Stimulated activated CD4-positive, alpha-beta T cell treated with anti-CD3 and anti-CD28 coated beads, TNF-alpha, amount 100 ng/mL, for 1 hour (primary cell): ENCODE measurements around the gene PTPRG.

Experiments used
- DNase-seq, 3 donors: peaks; one replicate each; pipeline ENCODE4 v3.0.0-alpha.2; 2020; ENCODE audit warnings: low read depth in 3 of 3, low spot score in 1 of 3

Gene PTPRG

DNA sequence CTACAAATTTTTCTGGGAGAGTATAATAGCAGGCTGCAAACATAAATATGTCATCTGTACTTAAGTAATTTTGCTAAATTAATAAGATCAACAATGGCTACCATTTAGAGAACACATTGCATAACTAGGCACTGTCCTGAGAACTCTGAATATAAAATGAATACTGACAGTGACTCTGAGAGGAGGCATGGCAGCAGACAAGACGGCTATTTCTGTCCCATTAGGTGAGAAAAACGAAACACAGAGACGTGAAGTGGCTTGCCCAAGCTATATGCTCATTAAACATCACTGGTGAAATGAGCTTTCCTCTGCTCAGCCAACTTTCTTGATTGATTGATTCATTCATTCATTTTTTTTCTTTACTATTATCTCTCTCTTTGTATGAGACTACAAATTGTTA, 384.3 kb downstream of the PTPRG start:
- no peak for DNase-seq

DNA sequence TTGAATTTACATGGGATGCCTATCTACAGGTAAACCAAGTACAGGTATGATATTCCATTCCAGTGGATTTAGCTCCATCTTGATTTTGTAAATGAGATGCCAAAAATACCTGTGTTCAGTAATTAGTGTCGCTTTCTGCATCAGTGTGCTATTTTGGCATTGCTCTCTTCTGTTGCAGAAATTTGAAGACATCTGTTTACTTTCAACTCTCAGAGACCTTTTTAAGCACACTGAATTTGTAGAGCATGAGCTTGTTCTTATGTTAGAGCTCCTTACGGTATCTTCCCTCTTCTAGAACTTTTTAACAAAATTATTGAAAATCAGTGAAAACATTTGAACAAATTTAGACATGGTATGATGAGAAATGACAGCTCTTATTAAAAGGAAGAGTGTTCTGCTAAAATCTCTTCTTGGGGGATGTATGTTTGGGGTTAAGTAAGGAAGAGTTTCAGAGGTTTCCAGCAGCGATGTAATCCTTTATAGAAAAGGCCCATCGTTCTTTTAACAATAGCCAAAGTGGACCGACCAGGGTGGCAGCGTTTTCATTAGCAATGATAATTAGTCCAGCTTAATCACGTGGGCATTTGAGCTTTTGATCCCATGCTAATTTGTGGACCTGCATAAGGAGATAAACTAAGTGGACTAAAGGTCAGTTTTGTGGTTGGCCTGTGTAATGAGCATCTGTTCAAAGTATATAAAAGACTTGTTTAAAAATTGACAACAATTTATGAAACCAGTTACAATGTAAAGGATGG, 385.4 kb downstream of the PTPRG start:
- DNase-seq, result no peak

DNA sequence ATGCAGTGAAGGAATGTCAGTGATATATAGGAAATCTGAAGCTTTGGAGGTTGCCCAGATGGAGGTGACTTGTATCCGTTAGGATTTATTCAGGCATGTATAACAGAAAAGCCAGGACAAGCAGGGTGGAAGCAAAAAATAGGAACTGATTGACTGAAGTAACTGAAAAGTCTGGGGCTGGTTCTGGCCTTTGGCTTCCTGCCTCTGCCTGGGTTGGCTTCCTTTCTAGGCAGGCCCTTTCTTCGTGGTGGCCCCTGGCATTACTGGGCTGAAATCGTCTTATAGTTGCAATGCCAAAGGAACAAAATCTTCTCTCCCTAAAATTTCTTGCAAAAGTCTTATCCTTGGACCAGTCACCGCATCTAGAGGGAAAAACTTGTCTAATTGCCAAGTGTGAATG, 386.1 kb downstream of the PTPRG start:
- no peak for DNase-seq

DNA sequence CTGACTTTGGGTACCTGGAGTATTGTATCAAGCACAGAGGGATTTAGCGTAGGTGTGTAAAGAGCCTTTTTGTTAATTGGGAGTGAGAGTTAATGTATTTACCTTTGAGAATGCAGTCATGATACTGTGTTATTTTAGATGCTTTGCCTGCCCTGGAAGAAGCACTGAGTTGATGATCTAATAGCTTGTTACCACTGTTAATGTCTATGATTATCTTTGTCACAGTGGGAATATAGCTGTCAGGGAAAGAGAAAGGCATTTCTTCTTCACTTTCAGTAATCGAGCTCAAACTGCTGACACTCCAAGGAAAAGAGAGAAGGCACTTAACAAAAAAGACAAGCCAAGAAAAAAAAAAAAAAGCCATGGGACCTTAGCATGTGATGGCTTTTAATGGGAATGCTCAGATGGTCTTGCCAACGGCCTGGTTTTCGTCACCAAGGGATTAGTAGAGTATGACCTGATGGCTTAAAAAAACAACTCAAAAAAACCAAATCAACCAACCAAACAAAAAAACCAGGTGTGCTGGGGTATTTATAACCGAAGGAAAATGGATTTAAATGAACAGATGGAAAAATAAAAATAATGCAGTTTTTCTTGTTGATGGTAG, 387.4 kb downstream of the PTPRG start:
- DNase-seq, result no peak

DNA sequence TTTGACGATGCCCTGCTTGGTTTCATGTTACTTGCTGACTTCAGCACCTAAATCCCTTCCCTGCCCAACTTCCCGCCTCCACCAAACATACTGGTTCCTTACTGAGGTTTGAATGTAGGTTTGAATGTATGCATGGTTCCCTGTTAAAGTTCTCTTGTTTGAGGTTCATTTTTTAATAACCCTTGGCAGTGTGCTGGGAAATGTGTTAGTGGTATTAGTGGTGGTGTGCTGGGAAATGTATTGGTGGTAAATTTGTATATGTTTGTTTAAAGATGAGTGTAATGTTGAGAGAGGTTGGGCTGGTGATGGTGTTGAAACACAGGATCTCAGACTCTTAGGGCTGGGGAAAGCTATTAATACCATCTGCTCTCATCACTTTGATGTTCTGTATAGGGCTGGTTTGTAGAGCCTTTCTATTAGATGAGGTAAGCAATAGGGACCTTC, 392.7 kb downstream of the PTPRG start:
- DNase-seq, result no peak

DNA sequence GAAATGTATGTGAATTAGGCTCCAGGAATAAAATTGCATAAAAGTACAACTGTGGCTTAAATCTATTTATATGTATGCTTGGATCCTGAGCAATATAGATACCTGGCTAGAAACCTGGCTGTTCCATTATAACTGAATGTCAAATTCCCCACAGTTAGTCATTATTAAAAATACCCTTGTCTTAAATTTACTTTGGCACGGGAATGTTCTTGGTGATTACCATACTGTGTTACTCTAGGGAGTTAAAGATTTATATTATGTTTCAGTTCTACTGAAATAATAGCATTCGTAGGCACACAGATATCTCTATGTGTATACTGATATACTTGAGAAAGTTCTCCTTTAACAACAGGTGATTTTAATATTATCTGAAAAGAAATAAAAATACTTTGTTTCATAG, 394.1 kb downstream of the PTPRG start:
- DNase-seq, result no peak

DNA sequence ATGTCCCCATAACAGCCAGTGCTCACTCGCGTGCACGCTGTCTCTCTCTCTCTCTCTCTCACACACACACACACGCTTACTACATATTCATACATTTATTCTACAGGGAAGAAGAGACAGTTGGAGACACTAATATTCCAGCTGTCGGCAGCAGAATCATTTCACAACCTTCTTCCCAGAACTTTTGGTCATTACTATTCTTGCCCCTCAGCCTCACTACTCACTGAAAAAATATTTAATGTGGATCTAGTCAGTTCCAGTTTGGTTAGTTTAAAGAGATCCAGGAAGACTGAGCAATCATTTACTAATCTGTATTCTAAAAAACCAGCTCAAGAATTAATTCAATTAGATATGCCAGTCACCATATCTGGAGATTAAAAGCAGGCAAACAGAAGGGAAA, 394.9 kb downstream of the PTPRG start:
- DNase-seq, result no peak

DNA sequence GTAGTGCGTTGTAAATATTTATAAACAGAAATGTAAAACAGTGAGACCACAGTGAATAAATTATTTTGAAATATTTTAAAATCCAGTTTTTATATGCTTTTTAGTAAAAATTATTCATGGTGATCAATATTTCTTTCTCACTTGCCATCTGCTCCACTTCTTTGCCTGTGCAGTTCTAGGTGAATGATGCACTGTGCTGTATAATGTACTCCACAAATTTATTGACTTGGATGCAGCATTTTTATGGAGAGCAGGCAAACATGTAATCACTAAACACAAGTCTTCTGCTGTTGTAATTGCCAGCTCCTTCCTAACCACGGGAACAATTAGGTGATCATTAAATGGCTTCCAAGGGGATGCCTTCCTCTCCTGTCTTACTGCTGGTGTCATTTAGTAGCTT, 395.9 kb downstream of the PTPRG start:
- no peak for DNase-seq

DNA sequence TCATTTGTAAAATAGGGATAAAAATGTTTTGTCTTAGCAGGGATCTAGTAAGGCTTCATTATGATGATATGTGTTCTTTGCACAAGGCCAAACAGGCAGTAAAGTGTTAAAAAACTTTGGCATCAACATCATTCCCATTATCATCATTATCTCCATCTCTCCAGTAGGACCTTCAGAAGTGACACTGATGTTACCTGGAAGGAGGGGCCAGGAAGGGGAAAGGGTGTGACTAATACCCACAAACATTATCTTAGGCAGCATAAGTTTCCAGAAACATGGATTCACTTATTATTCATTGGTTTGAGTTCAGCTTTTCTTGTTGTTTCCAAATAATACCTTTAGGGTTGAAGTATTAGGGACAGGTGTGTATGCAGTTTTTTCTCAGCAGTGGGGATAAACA, 399.6 kb downstream of the PTPRG start:
- DNase-seq, result no peak

DNA sequence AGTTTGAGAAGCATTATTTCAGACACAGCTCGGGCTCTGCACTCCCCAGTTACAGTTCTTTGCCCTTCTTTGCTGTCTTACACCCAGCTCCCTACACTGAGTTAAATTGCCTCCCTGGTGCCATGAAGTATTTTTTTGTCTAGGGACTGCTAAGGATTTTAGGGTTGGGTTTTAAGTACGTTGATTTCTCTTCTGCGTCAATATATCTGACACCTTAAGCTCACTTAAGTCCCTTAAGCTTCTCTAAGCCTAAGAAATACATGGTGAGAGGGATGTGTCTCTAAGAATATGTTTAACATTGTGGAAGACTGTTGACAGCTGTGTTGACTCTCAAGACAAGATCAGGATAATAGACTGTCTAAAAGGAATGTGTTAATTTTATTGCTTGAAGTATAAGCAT, 400.5 kb downstream of the PTPRG start:
- no peak for DNase-seq

DNA sequence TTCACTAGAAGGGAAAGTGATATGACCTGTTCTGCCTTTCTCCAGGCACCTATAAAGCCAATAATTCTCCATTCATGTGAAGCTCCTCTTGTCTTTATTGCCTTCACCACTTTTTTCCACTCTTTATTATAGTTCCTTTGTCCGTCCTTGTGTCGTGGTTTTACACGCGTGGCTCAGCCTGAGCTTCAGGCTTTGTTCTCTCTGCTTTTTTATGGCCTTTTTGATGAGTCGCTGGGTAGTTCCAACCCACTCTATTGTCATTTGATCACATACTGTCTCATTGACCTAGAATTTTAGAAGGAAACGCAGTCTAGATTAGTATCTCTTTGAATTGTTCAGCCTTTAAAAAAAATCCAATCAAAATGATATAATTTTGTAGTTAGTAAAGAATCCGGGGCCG, 403.2 kb downstream of the PTPRG start:
- no peak for DNase-seq

DNA sequence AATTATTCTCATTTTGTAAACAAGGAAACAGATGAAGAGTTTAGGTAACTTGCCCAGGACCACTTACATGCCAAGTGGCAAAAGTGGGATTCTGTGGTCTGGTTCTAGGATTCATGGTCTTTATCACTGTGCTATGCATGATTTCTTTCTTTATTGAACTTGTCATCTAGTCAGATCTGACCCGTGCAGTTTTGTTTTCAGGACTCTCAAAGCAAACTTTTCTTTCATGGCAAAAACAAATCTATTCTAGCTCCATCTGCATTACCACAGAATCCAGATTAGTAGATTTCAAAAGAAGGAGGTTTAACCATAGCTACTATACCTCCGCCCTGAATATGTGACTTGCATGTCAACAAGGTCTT, 404.4 kb downstream of the PTPRG start:
- DNase-seq, result no peak

DNA sequence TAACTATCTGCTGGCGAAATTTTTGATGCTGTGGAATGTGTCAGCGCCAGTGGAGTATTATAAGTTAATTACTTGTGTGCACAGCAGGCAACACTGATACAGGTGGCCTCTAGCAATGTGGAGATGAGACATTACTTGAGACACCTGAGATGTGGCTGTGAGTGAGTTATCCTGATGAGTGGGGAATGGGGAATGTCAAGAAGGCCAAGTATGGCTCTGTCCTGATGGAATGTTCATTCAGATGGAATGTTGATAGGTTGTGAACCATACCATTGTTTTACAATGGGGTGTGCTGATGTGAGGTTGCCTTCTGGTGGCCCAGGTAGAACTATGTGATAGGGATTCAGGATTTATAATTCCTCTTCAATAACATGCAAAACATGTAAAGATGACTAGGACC, 404.8 kb downstream of the PTPRG start:
- no peak for DNase-seq

DNA sequence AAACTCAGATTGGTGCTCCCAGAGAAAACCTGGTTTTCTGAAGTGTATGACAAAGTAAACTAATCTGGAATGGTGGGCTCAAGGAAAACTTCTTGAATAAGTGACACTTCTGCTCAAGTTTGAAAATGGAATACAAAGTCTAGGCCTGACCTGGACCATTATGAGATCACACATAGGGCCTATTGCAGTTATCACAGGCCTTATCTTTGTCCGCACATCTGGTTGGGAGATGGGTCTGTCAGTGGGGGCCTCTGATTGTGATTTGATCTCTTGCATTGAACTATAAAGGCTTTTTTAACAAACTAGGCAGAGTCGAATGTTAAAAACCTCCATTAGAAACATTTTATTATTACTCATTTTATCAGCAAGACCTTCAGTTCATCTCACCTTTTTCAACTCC, 405.6 kb downstream of the PTPRG start:
- DNase-seq, result no peak

DNA sequence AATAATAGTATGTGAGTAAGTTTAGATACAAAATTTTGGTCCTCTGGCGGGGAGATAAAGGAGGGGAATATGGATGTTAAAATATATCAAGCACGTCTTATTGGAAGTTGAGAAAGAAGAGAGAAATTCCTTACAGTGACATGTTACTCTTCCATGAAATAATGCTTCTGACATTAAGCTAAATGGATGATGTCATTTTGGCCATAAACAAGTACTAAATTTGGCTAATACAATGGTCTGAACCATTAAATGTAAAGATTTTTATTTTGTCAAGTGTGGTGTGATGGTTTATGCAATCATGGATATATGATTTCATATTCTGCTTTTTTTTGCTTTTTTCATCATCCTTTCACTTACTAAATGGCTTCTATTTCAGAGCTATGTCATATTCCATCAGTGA, 406.6 kb downstream of the PTPRG start:
- no peak for DNase-seq

DNA sequence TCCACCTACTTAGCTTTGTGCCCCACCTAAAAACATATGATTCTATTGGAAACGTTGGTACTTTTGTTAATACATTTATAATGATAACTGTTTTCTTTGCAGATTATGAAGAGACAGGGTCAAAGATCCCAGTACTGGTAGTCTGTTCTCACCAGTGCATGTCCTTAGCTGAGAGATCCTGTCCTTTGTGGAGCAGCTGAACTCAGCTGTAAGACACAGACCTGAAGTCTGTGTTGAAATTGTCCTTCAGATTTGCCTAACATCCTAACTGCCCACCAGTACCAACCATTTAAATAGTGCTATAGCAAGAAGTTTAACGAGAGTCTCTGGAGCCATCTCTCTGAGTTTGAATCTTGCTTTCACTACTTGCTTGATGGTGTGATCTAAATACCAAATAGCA, 413.3 kb downstream of the PTPRG start:
- no peak for DNase-seq

DNA sequence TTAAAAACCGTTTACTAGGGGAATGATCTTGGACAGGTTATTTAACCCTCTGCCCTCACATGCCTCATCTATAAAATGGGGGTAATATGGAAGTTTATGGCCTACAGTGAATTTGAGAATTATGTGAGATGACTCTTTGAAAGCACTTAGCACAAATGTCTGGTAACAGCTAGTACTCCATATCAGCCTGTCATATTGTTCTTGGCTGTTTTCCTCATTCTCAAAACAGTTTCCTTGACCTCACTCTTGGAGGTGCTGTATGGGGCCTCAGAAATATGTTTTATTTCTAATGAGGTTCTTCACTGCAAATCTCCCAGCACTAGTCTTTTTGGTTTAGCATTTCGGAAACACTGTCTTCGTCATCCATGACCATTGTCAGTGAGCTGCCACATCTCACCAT, 413.8 kb downstream of the PTPRG start:
- no peak for DNase-seq

DNA sequence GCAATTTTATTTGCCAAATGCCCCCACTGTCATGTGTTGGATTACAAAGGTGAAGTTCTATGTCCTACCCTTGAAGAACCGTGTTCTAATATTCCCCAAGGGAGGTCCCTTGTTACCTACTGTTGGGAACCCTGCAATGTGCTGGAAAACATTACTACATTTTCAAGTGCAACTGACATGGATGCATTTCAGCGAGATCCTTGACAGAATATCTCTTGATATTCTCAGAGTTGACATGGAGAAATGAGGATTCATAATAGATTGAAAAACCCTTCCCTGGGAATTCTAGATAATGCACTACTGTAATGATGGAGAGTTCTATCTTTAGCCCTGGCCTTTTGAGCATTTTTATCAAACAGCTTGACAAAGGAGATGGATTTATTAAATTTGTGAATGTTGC, 414.6 kb downstream of the PTPRG start:
- no peak for DNase-seq

DNA sequence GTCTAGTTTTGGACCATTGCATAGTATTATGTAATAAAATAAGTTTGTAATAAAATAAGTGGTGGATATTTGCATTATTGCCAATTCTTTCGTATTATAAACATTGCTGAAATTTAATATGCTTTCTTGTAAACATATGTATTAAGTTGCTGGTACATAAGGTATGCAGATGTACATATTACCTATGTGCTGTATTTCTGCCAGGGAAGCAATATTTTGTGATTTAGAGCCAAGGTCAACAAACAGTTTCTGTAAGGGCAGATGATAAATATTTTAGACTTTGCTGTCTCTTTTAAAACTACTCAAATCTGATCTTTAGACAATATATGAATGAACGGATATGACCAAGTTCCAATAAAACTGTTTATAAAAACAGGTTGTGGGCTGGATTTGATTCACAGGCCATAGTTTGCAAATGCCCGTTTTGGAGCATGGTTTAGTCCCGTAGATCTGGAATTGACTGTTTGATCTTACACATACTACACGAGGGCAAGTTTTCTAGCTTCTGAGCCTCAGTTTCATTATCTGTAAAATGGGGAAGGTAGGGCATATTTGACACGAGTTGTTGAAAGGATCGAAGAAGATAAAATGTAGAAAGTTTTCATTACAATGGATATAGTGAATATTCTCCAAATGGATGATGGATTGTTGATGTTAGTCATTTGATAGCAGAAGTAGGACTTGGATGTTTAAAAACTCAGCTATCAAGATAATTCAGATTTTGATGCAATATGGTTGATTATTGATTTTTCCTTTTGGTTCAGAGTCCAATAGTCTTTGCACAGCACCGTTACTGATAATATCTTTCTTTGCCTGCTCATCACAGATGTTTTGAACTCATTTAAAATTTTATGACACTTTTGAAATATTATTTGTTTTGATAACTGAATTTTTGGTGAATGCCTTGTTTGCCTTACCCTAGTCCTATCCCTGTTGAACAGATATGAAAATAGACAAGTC, 417.4 kb downstream of the PTPRG start:
- no peak for DNase-seq

DNA sequence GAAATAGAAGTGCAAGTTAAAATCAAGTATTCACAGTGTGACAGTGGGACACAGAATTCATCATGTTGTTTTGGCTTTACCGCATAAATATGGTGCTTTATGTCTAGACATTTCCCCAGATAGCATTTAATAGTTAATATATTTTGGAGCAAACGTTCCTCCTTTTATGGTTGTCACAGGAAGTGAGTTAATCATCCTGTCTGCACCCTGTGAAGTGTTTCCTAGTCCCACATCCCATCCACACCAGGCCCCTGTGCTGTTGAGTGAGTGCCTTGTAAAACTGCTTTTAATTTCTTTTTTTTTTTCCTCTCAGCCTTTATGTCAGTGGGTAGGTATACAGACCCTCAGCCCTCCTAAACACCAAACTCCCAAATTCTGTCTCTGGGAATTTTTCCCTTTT, 418.3 kb downstream of the PTPRG start:
- DNase-seq, result no peak

DNA sequence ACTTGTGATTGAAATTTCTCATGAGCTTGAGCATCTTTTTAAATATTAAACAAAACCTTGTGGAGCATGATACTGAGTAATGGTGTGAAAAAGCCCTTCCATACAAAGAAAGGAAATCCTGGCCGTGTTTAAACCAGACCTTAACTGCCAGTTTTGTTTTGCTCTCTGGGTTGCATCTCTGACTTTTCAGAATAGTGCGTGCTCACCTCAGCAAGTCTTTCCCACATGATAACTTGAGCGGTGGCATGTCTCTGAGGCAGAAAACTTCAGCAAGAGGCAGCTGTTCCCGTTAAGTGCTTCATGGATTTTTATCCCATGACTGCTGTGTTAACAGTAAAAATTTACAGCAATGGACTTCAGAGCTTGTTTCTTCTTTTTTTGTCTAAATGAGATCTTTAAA, 418.7 kb downstream of the PTPRG start:
- no peak for DNase-seq

DNA sequence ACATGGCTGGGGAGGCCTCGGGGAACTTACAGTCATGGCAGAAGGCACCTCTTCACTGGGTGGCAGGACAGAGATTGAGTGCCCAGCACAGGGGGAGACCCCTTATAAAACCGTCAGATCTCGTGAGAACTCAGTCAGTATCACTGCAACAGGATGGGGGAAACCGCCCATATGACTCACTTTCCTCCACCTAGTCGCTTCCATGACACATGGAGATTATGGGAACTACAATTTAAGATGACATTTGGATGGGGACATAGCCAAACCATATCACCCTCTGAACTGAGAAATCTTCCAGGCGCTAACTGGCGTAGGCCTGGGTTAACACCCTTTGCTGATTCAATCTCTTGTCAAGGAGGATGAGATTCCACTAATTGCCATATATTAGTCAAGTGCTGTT, 419.7 kb downstream of the PTPRG start:
- no peak for DNase-seq
